ENCODE results near the gene SRRM1. TPM values are rescaled to one million over a fixed set of nuclear protein-coding genes. Genes with fewer than 3 reads are reported as not detected.

SRRM1 gene
- total and polyA plus RNA-seq, 10 of the 15 experiments (the other 5 are each of a cell fraction or from before 2014, with no cell fraction given): 36.8 to 285 (median 126) TPM

- no peak overlapping the region for H3K4me2 ChIP-seq (ENCODE audit: control insufficient read depth, insufficient read depth)
- ChIA-PET CTCF (no interaction called here), POLR2A (interaction anchor here (0.7 to 0.8 kb wide), 2 partner anchors 15 to 144 kb away, joined by 3 read pairs; no protein-coding TSS in a partner anchor), RAD21 (ENCODE audit: unreplicated experiment) (no interaction called here), SMC1A (ENCODE audit: uncharacterized antibody, unreplicated experiment) (no interaction called here)
- intact Hi-C loops (cut with micrococcal nuclease; ENCODE audit: unreplicated experiment) (no loop called here), in situ Hi-C loops (cut with MboI) (no loop called here)
- no peak overlapping the region for H3K27ac ChIP-seq (ENCODE audit: control insufficient read depth, insufficient read depth)
- TF ChIP-seq POLR2A (IDR thresholded peaks at IDR 0.05; ENCODE audit: low read depth, low read length): no peak
- no peak for TF ChIP-seq BRCA1 (IDR thresholded peaks at IDR 0.05; ENCODE audit: low read depth, low read length)
- no peak for TF ChIP-seq PRDM15 (CRISPR knock-in tag; IDR thresholded peaks at IDR 0.05)
- TF ChIP-seq ELK1 (IDR thresholded peaks at IDR 0.05; ENCODE audit: low read depth, low read length): no peak
- FAIRE-seq: no peak
- no peaks in the 10 kb centered on the region for H3K36me3 ChIP-seq (ENCODE audit: control insufficient read depth in 2 of 2, insufficient read depth in 2 of 2, low read length in 1 of 2)
- H3K79me2 ChIP-seq (ENCODE audit: control insufficient read depth, insufficient read depth, low read length): no peaks in the 10 kb centered on the region
- H3K27me3 ChIP-seq (replicated peaks in 1 of 2; ENCODE audit: control insufficient read depth in 2 of 2, insufficient read depth in 2 of 2, low read length in 1 of 2): no peaks in the 10 kb centered on the region
- no peak overlapping the region for H2AFZ ChIP-seq (ENCODE audit: control insufficient read depth, low read depth, low read length)
- H3K9ac ChIP-seq (ENCODE audit: control insufficient read depth, insufficient read depth, low read length): no peak overlapping the region
- 55% methylated on average over 12 of the region's 12 CpGs for WGBS (ENCODE audit: insufficient coverage, insufficient replicate concordance, low lambda C conversion rate, missing lambda C conversion rate)
- BruUV-seq (replicated peaks): no TSS peak
- H3K4me1 ChIP-seq (ENCODE audit: control insufficient read depth, insufficient read depth, low read length): no peaks in the 10 kb centered on the region
- H3K9me3 ChIP-seq (replicated peaks; ENCODE audit: control insufficient read depth, insufficient read depth, low read length): no peaks in the 10 kb centered on the region; the same call in 2 of the 3 replicates
- H3K4me3 ChIP-seq: no peak overlapping the region
- DNase-seq (ENCODE audit: low read depth, low spot score): no peak
- ATAC-seq: no peak
- H4K20me1 ChIP-seq (ENCODE audit: control insufficient read depth, insufficient read depth): no peaks in the 10 kb centered on the region
These were observed 77.0 kb downstream of the SRRM1 start for GRCh38 chr1:24720152-24720551.
